G401 (cell line): ENCODE data around the gene MAGEA1. TPM values are rescaled to one million over a fixed set of nuclear protein-coding genes. Genes with fewer than 3 reads are reported as not detected.
"Not testable (repeated sequence)": the region's sequence is repeated elsewhere in the genome, so short reads cannot be mapped to it uniquely, and the experiment has no call there.

Experiments
- DNase-seq: peaks from one replicate; pipeline ENCODE4 v3.0.0-alpha.2; 2015; ENCODE audit warnings: low spot score
- in situ Hi-C: cut with HindIII; loops from 2 replicates; pipeline ENCODE4 v1.10.0; 2016; ENCODE audit warnings: low sequenced_read_pairs, mixed read lengths
- total RNA-seq: library from RNA; depleted of rRNA; stranded (reverse); fragments of >200 nt; shearing (Covaris generic); gene quantifications from 2 replicates; pipeline ENCODE4 v1.2.3, GENCODE V29; 2014; rRNA removed

MAGEA1 gene
- not detected in 2 replicates for total RNA-seq

DNA sequence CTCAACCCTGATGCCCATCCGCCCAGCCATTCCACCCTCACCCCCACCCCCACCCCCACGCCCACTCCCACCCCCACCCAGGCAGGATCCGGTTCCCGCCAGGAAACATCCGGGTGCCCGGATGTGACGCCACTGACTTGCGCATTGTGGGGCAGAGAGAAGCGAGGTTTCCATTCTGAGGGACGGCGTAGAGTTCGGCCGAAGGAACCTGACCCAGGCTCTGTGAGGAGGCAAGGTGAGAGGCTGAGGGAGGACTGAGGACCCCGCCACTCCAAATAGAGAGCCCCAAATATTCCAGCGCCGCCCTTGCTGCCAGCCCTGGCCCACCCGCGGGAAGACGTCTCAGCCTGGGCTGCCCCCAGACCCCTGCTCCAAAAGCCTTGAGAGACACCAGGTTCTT lies at the start of gene MAGEA1:
MAGEA1 (plus strand) TSS at position 154 of the 400 bp plus-strand sequence. CDS start 3,106 bp downstream, outside the sequence.
- in situ Hi-C loops: no loop called here

DNA sequence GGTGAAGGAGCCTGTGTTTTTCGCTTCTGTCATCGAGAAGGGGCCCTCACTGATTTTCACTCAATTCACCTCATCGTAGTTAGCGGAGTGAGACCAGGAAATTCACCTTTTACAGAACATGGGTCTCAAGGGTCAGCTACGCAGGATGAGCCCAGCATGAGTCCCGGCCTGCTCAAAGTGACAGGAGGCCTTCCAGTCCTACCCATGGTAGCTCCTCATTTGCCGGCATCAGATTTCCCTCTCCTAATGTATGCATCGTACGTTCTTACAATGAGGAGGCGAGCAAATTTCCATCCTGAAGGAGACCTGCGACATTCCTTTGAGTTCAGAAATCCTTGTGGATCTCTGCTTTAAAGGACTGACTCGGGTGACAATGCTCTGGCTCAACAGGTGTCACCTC lies 46.2 kb upstream of the MAGEA1 start:
- in situ Hi-C loops, DNase-seq: not testable (repeated sequence)

More for the DNA sequence above, at the start of gene MAGEA1:
- DNase-seq: no peak

GRCh38 chrX:153139074-153139473 lies 40.0 kb upstream of the MAGEA1 start:
- DNase-seq, in situ Hi-C loops: not testable (repeated sequence)

GRCh38 chrX:153146288-153146687 lies 32.8 kb upstream of the MAGEA1 start:
- in situ Hi-C loops, DNase-seq: not testable (repeated sequence)

GRCh38 chrX:153153516-153153915 lies 25.6 kb upstream of the MAGEA1 start:
- no peak for DNase-seq
- in situ Hi-C loops: no loop called here

DNA sequence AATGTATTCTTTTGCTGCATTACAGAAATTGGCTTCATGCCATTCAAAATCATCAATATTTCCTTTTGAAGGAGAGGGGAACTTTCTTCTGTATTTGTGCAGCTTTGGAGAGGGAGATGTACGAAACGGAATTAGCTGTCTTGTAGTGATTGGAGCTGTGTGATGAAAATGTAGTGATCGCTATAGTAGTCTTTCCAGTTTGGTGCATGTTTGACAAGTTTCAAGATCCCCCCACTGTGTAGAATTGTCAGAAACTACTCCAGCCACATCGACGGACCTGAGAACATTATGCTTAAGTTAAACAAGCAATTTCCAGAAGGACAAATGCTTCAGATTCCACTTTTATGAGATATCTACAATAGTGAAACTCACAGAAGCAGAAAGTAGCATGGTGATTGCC lies 21.6 kb upstream of the MAGEA1 start:
- DNase-seq: no peak
- in situ Hi-C loops: no loop called here

GRCh38 chrX:153158319-153158718 lies 20.8 kb upstream of the MAGEA1 start:
- DNase-seq: no peak
- in situ Hi-C loops: no loop called here

DNA sequence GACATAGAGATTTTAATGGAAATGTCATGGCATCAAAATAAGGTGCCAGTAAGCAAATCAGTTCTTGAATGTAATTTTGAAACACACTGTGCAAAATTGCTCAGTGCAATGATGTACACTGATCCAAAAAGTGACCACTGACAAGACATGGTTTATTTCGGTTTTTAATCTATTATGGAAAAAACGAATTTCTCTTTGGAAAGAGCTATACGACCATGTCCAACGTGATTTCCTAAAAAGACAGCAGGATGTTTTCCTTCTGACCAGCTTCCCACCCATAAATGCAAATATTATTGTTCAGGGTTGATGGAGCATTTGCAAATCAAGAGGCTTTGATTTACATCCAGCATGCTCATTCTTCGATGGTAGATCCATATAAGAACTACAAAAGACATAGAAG lies 17.1 kb upstream of the MAGEA1 start:
- no peak for DNase-seq
- in situ Hi-C loops: no loop called here

- in situ Hi-C loops: no loop called here
Measured at GRCh38 chrX:153164733-153165132, 14.4 kb upstream of the MAGEA1 start.

GRCh38 chrX:153168423-153168822 lies 10.7 kb upstream of the MAGEA1 start:
- DNase-seq, in situ Hi-C loops: not testable (repeated sequence)

More at GRCh38 chrX:153164733-153165132, 14.4 kb upstream of the MAGEA1 start:
- no peak for DNase-seq

GRCh38 chrX:153181822-153182221 lies 2.7 kb downstream of the MAGEA1 start:
- in situ Hi-C loops: no loop called here
- DNase-seq: no peak

DNA sequence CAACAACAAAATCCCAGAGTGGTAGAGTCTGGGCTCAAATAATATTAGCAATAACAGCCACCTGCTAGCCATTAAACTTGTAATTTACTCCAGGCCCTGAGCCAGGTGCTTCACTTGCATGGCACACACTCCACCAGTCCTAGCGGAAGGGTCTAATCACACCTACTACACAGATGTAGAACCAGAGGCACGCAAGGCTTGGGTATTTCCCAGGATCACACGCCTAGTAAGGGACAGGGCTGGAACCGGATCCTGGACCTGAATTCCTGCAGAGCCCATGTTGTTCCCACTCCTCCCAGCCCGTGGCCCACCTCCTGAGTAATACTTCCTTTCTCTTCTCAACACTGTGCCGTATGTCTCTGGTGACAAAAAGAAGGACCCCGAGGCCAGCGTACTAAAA lies 5.7 kb downstream of the MAGEA1 start:
- in situ Hi-C loops: no loop called here
- DNase-seq: no peak

DNA sequence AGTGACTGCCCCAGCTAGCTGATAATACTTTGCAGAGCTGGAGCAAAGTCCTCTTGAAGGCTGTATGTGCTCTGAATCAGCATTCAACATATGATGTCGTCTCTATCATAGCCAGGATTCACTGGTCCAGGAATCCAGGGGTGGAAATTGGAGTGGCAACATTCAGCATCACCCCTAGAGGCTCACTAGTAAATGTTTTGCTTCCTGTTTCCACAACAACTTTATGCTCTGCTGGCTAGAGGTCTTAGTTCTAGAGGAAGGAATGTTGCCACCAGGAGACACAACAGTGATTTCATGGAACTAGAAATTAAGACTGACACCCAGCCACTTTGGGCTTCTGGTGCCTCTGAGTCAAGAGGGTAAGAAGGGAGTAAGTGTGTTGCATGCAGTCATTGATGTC lies 11.3 kb downstream of the MAGEA1 start:
- no peak for DNase-seq
- in situ Hi-C loops: no loop called here

GRCh38 chrX:153200462-153200861 lies 21.4 kb downstream of the MAGEA1 start:
- DNase-seq: no peak
- in situ Hi-C loops: no loop called here

- no peak for DNase-seq
- in situ Hi-C loops: no loop called here
Measured at GRCh38 chrX:153206425-153207046, 27.5 kb downstream of the MAGEA1 start.

GRCh38 chrX:153209347-153209746 lies 30.3 kb downstream of the MAGEA1 start:
- in situ Hi-C loops: no loop called here
- DNase-seq: no peak

- in situ Hi-C loops: no loop called here
- no peak for DNase-seq
Measured at GRCh38 chrX:153214934-153215333, 35.9 kb downstream of the MAGEA1 start.

DNA sequence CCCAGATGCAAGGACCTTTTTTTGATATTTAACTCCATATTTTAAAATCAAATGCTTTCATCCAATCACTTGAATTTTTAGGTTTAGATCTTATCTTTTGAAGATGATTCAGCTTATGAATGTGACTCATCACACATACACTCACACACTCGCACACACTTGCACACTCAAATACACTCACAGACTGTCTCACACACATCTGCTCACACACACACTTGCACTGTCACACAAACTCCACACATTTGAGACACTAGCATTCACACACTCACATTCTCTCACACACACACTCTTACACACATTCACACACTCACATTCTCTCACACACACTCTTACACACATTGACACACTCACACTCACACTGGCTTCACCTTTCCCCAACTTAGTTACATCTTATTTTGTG lies 37.8 kb downstream of the MAGEA1 start:
- in situ Hi-C loops: no loop called here
- no peak for DNase-seq

- DNase-seq: no peak
- in situ Hi-C loops: no loop called here
Measured at GRCh38 chrX:153225438-153226098, 46.5 kb downstream of the MAGEA1 start.

GRCh38 chrX:153226344-153227185 lies 47.5 kb downstream of the MAGEA1 start:
- no peak for DNase-seq
- in situ Hi-C loops: no loop called here
